Osteoblast (primary cell): ENCODE data around the gene BICRA. TPM values are rescaled to one million over a fixed set of nuclear protein-coding genes. Genes with fewer than 3 reads are reported as not detected.

ENCODE experiments used
- DNase-seq: peaks from one replicate; pipeline ENCODE4 v3.0.0; 2011; ENCODE audit warnings: low spot score, mixed read lengths; ENCODE audit not compliant: insufficient read length; ENCODE audit errors: missing footprints
- H2AFZ ChIP-seq: 2 replicates; pipeline ENCODE4 v1.6.0; 2011; ENCODE audit warnings: mild to moderate bottlenecking, low read length
- H3K27ac ChIP-seq: 2 replicates; pipeline ENCODE4 v1.5.1; 2011; ENCODE audit warnings: mild to moderate bottlenecking, low read depth, low read length, moderate library complexity
- H3K27me3 ChIP-seq: 2 replicates; pipeline ENCODE4 v1.6.0; 2012; ENCODE audit warnings: mild to moderate bottlenecking, control low read depth, inconsistent platforms, low read length, moderate library complexity; ENCODE audit not compliant: insufficient read depth
- H3K36me3 ChIP-seq: 2 replicates; pipeline ENCODE4 v1.5.1; 2011; ENCODE audit warnings: mild to moderate bottlenecking, low read length, control low read depth, moderate library complexity; ENCODE audit not compliant: insufficient read depth
- H3K4me1 ChIP-seq: 2 replicates; pipeline ENCODE4 v1.5.1; 2011; ENCODE audit warnings: mild to moderate bottlenecking, low read length, control low read depth, moderate library complexity; ENCODE audit not compliant: insufficient read depth
- H3K4me2 ChIP-seq: 2 replicates; pipeline ENCODE4 v1.6.0; 2011; ENCODE audit warnings: mild to moderate bottlenecking, low read length; ENCODE audit not compliant: insufficient read depth
- H3K4me3 ChIP-seq: fragments of 200-600 bp; sonication (generic); 3 replicates; pipeline ENCODE4 v1.5.1; 2012; ENCODE audit warnings: mild to moderate bottlenecking, low read length, inconsistent platforms; ENCODE audit not compliant: insufficient read depth
- H3K79me2 ChIP-seq: 2 replicates; pipeline ENCODE4 v1.6.0; 2012; ENCODE audit warnings: mild to moderate bottlenecking, low read length, control low read depth, inconsistent platforms; ENCODE audit not compliant: insufficient read depth
- H3K9me3 ChIP-seq: 2 replicates; pipeline ENCODE4 v1.5.1; 2011; ENCODE audit warnings: low read depth, low read length, control low read depth
- H4K20me1 ChIP-seq: 2 replicates; pipeline ENCODE4 v1.6.0; 2012; ENCODE audit warnings: mild to moderate bottlenecking, low read length, control low read depth; ENCODE audit not compliant: insufficient read depth
- CTCF ChIP-seq: IDR thresholded peaks from 2 replicates; pipeline ENCODE4 v1.5.1; 2011; ENCODE audit warnings: mild to moderate bottlenecking, low read depth, low read length, moderate library complexity; ENCODE audit errors: extremely low read depth
- total RNA-seq: library from RNA; depleted of rRNA; stranded (reverse); fragments of >200 nt; gene quantifications from 2 replicates; pipeline ENCODE4 v1.2.3, GENCODE V29; 2012

Gene BICRA
- total RNA-seq, 1 donor = 4.7 TPM

DNA sequence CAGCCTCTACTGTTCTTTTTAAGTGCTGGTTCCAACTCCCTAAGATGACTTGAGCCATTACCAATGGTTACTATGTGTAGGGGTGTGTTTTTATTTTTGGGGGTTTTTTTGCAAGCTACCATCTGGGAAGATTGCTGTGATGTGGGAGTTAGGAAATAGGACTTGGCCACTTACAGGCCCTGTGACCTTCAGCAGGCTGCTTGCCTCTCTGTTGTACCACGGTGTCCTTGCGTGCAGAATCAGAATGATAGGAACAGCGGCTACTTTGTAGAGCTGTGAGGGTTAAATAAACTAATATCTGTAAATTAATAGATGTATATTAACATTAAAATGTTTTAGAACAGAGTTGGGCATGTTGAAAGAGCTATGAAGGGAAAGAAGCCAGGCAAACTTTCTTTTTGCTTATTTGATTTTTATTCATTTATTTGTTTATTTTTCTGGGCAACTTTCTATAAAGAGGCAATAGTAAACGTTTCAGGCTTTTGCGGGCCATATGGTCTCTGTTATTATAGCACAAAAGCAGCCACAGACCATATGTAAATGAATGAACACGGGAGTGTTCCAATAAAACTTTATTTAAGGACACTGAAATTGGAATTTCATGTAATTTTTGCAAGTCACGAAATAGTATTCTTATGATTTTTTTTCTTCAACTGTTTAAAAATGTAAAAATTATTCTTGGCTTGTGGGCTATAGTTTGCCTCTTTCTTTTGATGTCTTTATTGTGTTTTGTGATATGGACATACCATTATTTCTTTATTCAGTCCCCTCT is 77.9 kb downstream of the BICRA start:
- Histone ChIP-seq H3K36me3 (peaks cover 23% of the 10 kb centered on the region), H3K9me3 (no peaks in the 10 kb centered on the region), H3K4me3 (no peak overlapping the region), H4K20me1 (peaks cover 20% of the 10 kb centered on the region), H3K79me2 (peaks cover 15% of the 10 kb centered on the region), H3K4me2 (no peak overlapping the region), H3K4me1 (no peaks in the 10 kb centered on the region), H3K27ac (no peak overlapping the region), H3K27me3 (no peaks in the 10 kb centered on the region), H2AFZ (no peak overlapping the region)
- TF ChIP-seq CTCF = no peak
- DNase-seq = peak; percentile 27

DNA sequence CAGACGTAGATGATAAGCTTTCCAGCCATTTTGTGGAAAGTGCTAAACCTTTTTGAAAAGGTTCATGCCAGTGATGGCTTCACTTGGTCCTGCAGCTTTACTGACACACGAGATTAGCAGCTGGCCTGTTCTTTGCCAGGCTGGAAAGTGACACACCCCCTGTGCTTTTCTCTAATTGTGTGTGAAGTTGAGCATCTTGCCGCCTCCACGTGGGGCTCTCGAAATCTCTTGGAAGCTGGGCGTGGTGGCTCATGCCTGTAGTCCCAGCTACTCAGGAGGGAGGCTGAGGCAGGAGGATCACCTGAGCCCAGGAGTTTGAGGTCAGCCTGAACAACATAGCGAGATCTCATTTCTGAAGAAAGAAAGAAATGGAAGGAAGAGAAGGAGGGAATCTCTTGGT is 79.0 kb downstream of the BICRA start:
- H4K20me1 ChIP-seq = peaks cover 22% of the 10 kb centered on the region
- H3K27ac ChIP-seq = no peak overlapping the region
- H3K4me1 ChIP-seq = no peaks in the 10 kb centered on the region
- no peak overlapping the region for H3K4me3 ChIP-seq
- DNase-seq = no peak
- no peak overlapping the region for H2AFZ ChIP-seq
- H3K36me3 ChIP-seq = peaks cover 19% of the 10 kb centered on the region
- H3K27me3 ChIP-seq = no peaks in the 10 kb centered on the region
- no peaks in the 10 kb centered on the region for H3K9me3 ChIP-seq
- peaks cover 20% of the 10 kb centered on the region for H3K79me2 ChIP-seq
- no peak overlapping the region for H3K4me2 ChIP-seq
- no peak for TF ChIP-seq CTCF

GRCh38 chr19:47691090-47691489 is 82.2 kb downstream of the BICRA start:
- Histone ChIP-seq H3K27ac (no peak overlapping the region), H3K4me1 (no peaks in the 10 kb centered on the region), H3K9me3 (no peaks in the 10 kb centered on the region), H2AFZ (no peak overlapping the region), H3K79me2 (peaks cover 16% of the 10 kb centered on the region), H4K20me1 (peaks cover 16% of the 10 kb centered on the region), H3K4me2 (no peak overlapping the region), H3K4me3 (no peak overlapping the region), H3K36me3 (peaks cover 18% of the 10 kb centered on the region), H3K27me3 (no peaks in the 10 kb centered on the region)
- TF ChIP-seq CTCF = no peak
- peak; percentile 50 for DNase-seq

DNA sequence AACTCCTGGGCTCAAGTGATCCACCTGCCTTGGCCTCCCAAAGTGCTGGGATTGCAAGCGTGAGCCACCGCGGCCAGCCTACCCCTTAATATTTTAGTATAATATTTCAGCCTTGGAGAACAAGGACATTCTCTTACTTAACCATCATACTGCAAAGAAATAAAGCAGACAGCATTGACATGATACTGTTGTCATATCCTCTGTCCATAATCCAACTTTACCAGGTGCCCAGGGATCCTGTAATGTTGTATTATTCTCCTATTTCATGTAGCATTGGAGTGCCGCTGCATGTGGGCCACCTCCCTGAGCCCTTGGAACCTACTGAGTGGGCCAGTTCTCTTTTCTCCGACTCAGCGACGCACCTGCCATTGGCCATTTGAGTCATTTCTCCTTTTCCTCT is 82.8 kb downstream of the BICRA start:
- Histone ChIP-seq H3K27me3 (no peaks in the 10 kb centered on the region), H3K36me3 (peaks cover 16% of the 10 kb centered on the region), H3K4me3 (no peak overlapping the region), H4K20me1 (peaks cover 16% of the 10 kb centered on the region), H3K4me2 (no peak overlapping the region), H2AFZ (no peak overlapping the region), H3K27ac (no peak overlapping the region), H3K9me3 (no peaks in the 10 kb centered on the region), H3K4me1 (no peaks in the 10 kb centered on the region), H3K79me2 (peaks cover 16% of the 10 kb centered on the region)
- DNase-seq = peak; percentile 15
- TF ChIP-seq CTCF = no peak
